ENCODE measurements around the gene MYZAP.

MYZAP gene

GRCh38 chr15:57726411-57726810, 134.7 kb downstream of the MYZAP start:
- no peak for TF ChIP-seq FOXP2 (optimal IDR thresholded peaks at IDR 0.05; ENCODE audit: borderline replicate concordance, extremely low read depth, extremely low read length, insufficient read depth)

- TF ChIP-seq FOXP2 (optimal IDR thresholded peaks at IDR 0.05; ENCODE audit: borderline replicate concordance, extremely low read depth, extremely low read length, insufficient read depth): no peak
- TF ChIP-seq REST (IDR thresholded peaks at IDR 0.05; ENCODE audit: insufficient read depth in 1 of 2, low read depth in 2 of 2, low read length in 2 of 2): no peak
These were observed 135.3 kb downstream of the MYZAP start for GRCh38 chr15:57727031-57727430.

GRCh38 chr15:57728436-57728835, 136.7 kb downstream of the MYZAP start:
- TF ChIP-seq SIN3A (IDR thresholded peaks at IDR 0.05; ENCODE audit: borderline replicate concordance, insufficient read depth, low read length): no peak
- TF ChIP-seq POLR2AphosphoS5 (IDR thresholded peaks at IDR 0.05; ENCODE audit: low read depth, low read length): no peak
- no peak for TF ChIP-seq TAF1 (IDR thresholded peaks at IDR 0.05; ENCODE audit: borderline replicate concordance, insufficient read depth, low read length)
- TF ChIP-seq REST (IDR thresholded peaks at IDR 0.05; ENCODE audit: insufficient read depth in 1 of 2, low read depth in 2 of 2, low read length in 2 of 2): no peak
- TF ChIP-seq FOXP2 (optimal IDR thresholded peaks at IDR 0.05; ENCODE audit: borderline replicate concordance, extremely low read depth, extremely low read length, insufficient read depth): no peak

GRCh38 chr15:57730876-57731275, 139.2 kb downstream of the MYZAP start:
- no peak for TF ChIP-seq TAF1 (IDR thresholded peaks at IDR 0.05; ENCODE audit: borderline replicate concordance, insufficient read depth, low read length)

GRCh38 chr15:57731530-57732103, 139.9 kb downstream of the MYZAP start:
- no peak for TF ChIP-seq POLR2AphosphoS5 (IDR thresholded peaks at IDR 0.05; ENCODE audit: low read depth, low read length)
- no peak for TF ChIP-seq REST (IDR thresholded peaks at IDR 0.05; ENCODE audit: insufficient read depth in 1 of 2, low read depth in 2 of 2, low read length in 2 of 2)
- no peak for TF ChIP-seq SIN3A (IDR thresholded peaks at IDR 0.05; ENCODE audit: borderline replicate concordance, insufficient read depth, low read length)
- TF ChIP-seq FOXP2 (optimal IDR thresholded peaks at IDR 0.05; ENCODE audit: borderline replicate concordance, extremely low read depth, extremely low read length, insufficient read depth): no peak
- TF ChIP-seq TAF1 (IDR thresholded peaks at IDR 0.05; ENCODE audit: borderline replicate concordance, insufficient read depth, low read length): no peak

- TF ChIP-seq SIN3A (IDR thresholded peaks at IDR 0.05; ENCODE audit: borderline replicate concordance, insufficient read depth, low read length): 0 out of 2 replicates have a peak, but pooled peaks have one; percentile 72
- TF ChIP-seq REST (IDR thresholded peaks at IDR 0.05; ENCODE audit: insufficient read depth in 1 of 2, low read depth in 2 of 2, low read length in 2 of 2): peak in 1 of 2 experiments; percentile 74; a peak in 2 of 4 replicates
- TF ChIP-seq POLR2AphosphoS5 (IDR thresholded peaks at IDR 0.05; ENCODE audit: low read depth, low read length): peak; percentile 42; the same call in 1 of the 2 replicates
- no peak for TF ChIP-seq TAF1 (IDR thresholded peaks at IDR 0.05; ENCODE audit: borderline replicate concordance, insufficient read depth, low read length)
These were observed 141.0 kb downstream of the MYZAP start for GRCh38 chr15:57732526-57733331.
